Adrenal gland (tissue), 12 donors: Measurements from ENCODE around the gene SMARCC2. TPM values are rescaled to one million over a fixed set of nuclear protein-coding genes. Genes with fewer than 3 reads are reported as not detected.
"Not testable (repeated sequence)": the region's sequence is repeated elsewhere in the genome, so short reads cannot be mapped to it uniquely, and the experiment has no call there.

Experiments
- DNase-seq, 7 donors: peaks; one replicate each; pipeline ENCODE4 v3.0.0-alpha.2; 2019 to 2020
- H3K27ac ChIP-seq, 5 donors: fragments of 200-600 bp; sonication (generic) in 4 of 5; 1 replicate in 3 of 5; 2 replicates in 2 of 5; pipeline versions ENCODE4 v1.5.1 to v1.8.0; 2016 to 2020; ENCODE audit warnings: mild to moderate bottlenecking in 1 of 5
- H3K27me3 ChIP-seq: fragments of 200-600 bp; 2 replicates; pipeline ENCODE4 v1.8.0; 2021
- H3K36me3 ChIP-seq, 2 donors: fragments of 200-600 bp; replicated peaks in 1 of 2; 1 replicate in 1 of 2; 2 replicates in 1 of 2; pipeline versions ENCODE4 v1.5.1 to v1.8.0; 2018 to 2022
- H3K4me1 ChIP-seq, 2 donors: fragments of 200-600 bp; replicated peaks in 1 of 2; 1 replicate in 1 of 2; 2 replicates in 1 of 2; pipeline versions ENCODE4 v1.5.1 to v1.8.0; 2018 to 2021
- H3K4me3 ChIP-seq, 4 donors: fragments of 200-600 bp; sonication (generic) in 3 of 4; one replicate each; pipeline ENCODE4 v1.5.1; 2016 to 2018
- H3K9me3 ChIP-seq, 3 donors: fragments of 200-600 bp; sonication (generic) in 1 of 3; replicated peaks in 1 of 3; 1 replicate in 2 of 3; 2 replicates in 1 of 3; pipeline versions ENCODE4 v1.5.1 to v1.8.0; 2016 to 2021
- CTCF ChIP-seq, 6 experiments: fragments of 450-650 bp in 4 of 6; fragments of 200-600 bp in 2 of 6; sonication (generic) in 1 of 6; IDR thresholded peaks; 1 replicate in 5 of 6; 2 replicates in 1 of 6; pipeline versions ENCODE4 v1.5.1 to v1.8.0; 2016 to 2021; ENCODE audit warnings: antibody characterized with exemption in 6 of 6, mild to moderate bottlenecking in 2 of 6, moderate library complexity in 1 of 6
- POLR2A ChIP-seq, 2 donors: fragments of 450-650 bp; IDR thresholded peaks; one replicate each; pipeline ENCODE4 v1.6.1; 2017; ENCODE audit warnings: antibody characterized with exemption in 2 of 2, mild to moderate bottlenecking in 2 of 2, moderate library complexity in 1 of 2
- WGBS, 4 donors: extraction: QIAGEN DNeasy Blood & Tissue Kit in 2 of 4; methylation state at CpG; one replicate each; pipeline versions ENCODE4 v1.1.5 to v1.1.7; 2013 to 2017; 5-methylcytosine and 5-hydroxymethylcytosine counted together
- intact Hi-C, 2 donors: fragments of 100-400 bp; cut with DNase I; formaldehyde crosslinking; loops; one replicate each; pipeline versions ENCODE4 v1.14.1 to v1.15.0; 2022 to 2023
- polyA plus RNA-seq, 3 donors: library from polyadenylated mRNA; stranded (reverse); fragments of 200-250 nt in 2 of 3; fragments of 350-450 nt in 1 of 3; fragmentation: Illumina TruSeq in 1 of 3; extraction: RNeasy Lipid Tissue Mini Kit (QIAGEN cat#74804) in 1 of 3; gene quantifications; one replicate each; pipeline ENCODE4 v1.2.3, GENCODE V29; 2013 to 2014
- total RNA-seq, 9 donors: library from RNA; depleted of rRNA in 4 of 9; stranded (reverse); fragments of >200 nt in 4 of 9; fragments of 120-200 nt in 1 of 9; fragmentation: NEBNext Ultra II Directional in 1 of 9; extraction: Animal tissue kit (Norgen Biotek cat#: 25700) in 1 of 9; gene quantifications; one replicate each; pipeline versions ENCODE4 v1.1.0 to v1.2.4, GENCODE V29; 2013 to 2023
- donor health status: healthy with polysubstance abuse.
- donor health status: Bipolar disorder and iron deficiency.
- donor health status: DM: yes; HTN: yes; CAD: no.
- donor health status: DM: no; HTN: no; CAD: no.
- donor health status: DM: no; HTN: no; CAD: no.
- donor health status: DM: yes; HTN: yes; CAD: no.

SMARCC2 gene
- total and polyA plus RNA-seq, 12 donors = 22.8 to 102 (median 59.1) TPM

- no peaks in the 10 kb centered on the region for H3K9me3 ChIP-seq
- no peak overlapping the region for H3K27ac ChIP-seq
- intact Hi-C loops = no loop called here
- no peaks in the 10 kb centered on the region for H3K27me3 ChIP-seq
- DNase-seq = no peak
- no peak overlapping the region for H3K4me3 ChIP-seq
- H3K36me3 ChIP-seq = no peaks in the 10 kb centered on the region
- 17 to 58% (median 45%) methylated on average over 1 of the region's 1 CpG for WGBS, 4 donors
- peaks cover 0 to 6% of the 10 kb centered on the region in 2 donors for H3K4me1 ChIP-seq
- TF ChIP-seq CTCF (IDR thresholded peaks at IDR 0.05) (no peak), POLR2A (IDR thresholded peaks at IDR 0.05) (no peak)
Observed at GRCh38 chr12:56198836-56199235, 9.6 kb upstream of the SMARCC2 start.

GRCh38 chr12:56197921-56198635, 8.8 kb upstream of the SMARCC2 start:
- TF ChIP-seq CTCF (IDR thresholded peaks at IDR 0.05) (no peak), POLR2A (IDR thresholded peaks at IDR 0.05) (no peak)
- Histone ChIP-seq H3K36me3 (no peaks in the 10 kb centered on the region), H3K4me1 (peaks cover 0 to 6% of the 10 kb centered on the region in 2 donors), H3K4me3 (no peak overlapping the region), H3K9me3 (no peaks in the 10 kb centered on the region), H3K27ac (no peak overlapping the region), H3K27me3 (no peaks in the 10 kb centered on the region)
- 81 to 92% (median 85%) methylated on average over 9 of the region's 9 CpGs for WGBS, 4 donors
- intact Hi-C loops = no loop called here
- no peak for DNase-seq

- DNase-seq, H3K4me3 ChIP-seq, H3K36me3 ChIP-seq, intact Hi-C loops, H3K9me3 ChIP-seq, H3K4me1 ChIP-seq, H3K27me3 ChIP-seq: not testable (repeated sequence)
- H3K27ac ChIP-seq = peak overlapping the region in 2 of 5 donors; percentile 38 to 61
- 57 to 72% (median 68%) methylated on average over 11 of the region's 11 CpGs for WGBS, 4 donors
Observed at GRCh38 chr12:56196818-56197550, 7.7 kb upstream of the SMARCC2 start.

- intact Hi-C loops = loop anchor here in 1 of 2 donors (5.0 kb wide), 2 partner anchors 34 to 269 kb away; no protein-coding TSS in a partner anchor
- Histone ChIP-seq H3K27me3 (no peaks in the 10 kb centered on the region), H3K27ac (no peak overlapping the region), H3K9me3 (no peaks in the 10 kb centered on the region), H3K4me1 (peaks cover 9 to 11% of the 10 kb centered on the region in 2 donors), H3K36me3 (no peaks in the 10 kb centered on the region), H3K4me3 (no peak overlapping the region)
- 25 to 53% (median 36%) methylated on average over 1 of the region's 1 CpG for WGBS, 4 donors
- no peak for TF ChIP-seq POLR2A (IDR thresholded peaks at IDR 0.05)
- peak; percentile 83 to 90 (median 88) for TF ChIP-seq CTCF (IDR thresholded peaks at IDR 0.05)
- peak; percentile 77 to 92 (median 85) for DNase-seq
Observed at GRCh38 chr12:56193025-56193578, 3.8 kb upstream of the SMARCC2 start.
